T-cell (primary cell): ENCODE measurements around the gene ZNF112. TPM values are rescaled to one million over a fixed set of nuclear protein-coding genes. Genes with fewer than 3 reads are reported as not detected.
"Not testable (repeated sequence)": the region's sequence is repeated elsewhere in the genome, so short reads cannot be mapped to it uniquely, and the experiment has no call there.

Experiments
- ATAC-seq, 4 experiments: fragments of 200-7000 bp in 3 of 4; fragments of 150-1000 bp in 1 of 4; cut with Tn5 transposase; replicated peaks in 1 of 4; 1 replicate in 3 of 4; 2 replicates in 1 of 4; pipeline ENCODE4 v1.10.0; 2021; ENCODE audit warnings: moderate library complexity in 3 of 4, mild to moderate bottlenecking in 2 of 4, moderate number of reproducible peaks in 1 of 4
- CTCF ChIA-PET, 2 donors: fragments of 300-600 bp; sonication (Branson Sonifier 250); formaldehyde crosslinking; loops; one replicate each; lab custom pipeline; 2022; ENCODE audit warnings: antibody characterized with exemption in 2 of 2; lab: Charles Lee
- POLR2A ChIA-PET, 2 donors: fragments of 300-600 bp; sonication (Branson Sonifier 250); formaldehyde crosslinking; loops; one replicate each; lab custom pipeline; 2022; ENCODE audit warnings: antibody characterized with exemption in 2 of 2; lab: Charles Lee
- DNase-seq, 35 experiments: peaks; one replicate each; pipeline versions ENCODE4 v3.0.0 to v3.0.0-alpha.2; 2013 to 2023
- H3K27ac ChIP-seq: one replicate; pipeline ENCODE4 v1.5.1; 2013; ENCODE audit warnings: low read length
- H3K27me3 ChIP-seq, 2 experiments: replicated peaks in 1 of 2; 1 replicate in 1 of 2; 2 replicates in 1 of 2; pipeline versions ENCODE4 v1.6.1 to v1.7.0; 2013; ENCODE audit warnings: low read length in 1 of 2, mixed read lengths in 1 of 2; ENCODE audit not compliant: control insufficient read depth in 2 of 2, insufficient read depth in 2 of 2; ENCODE audit errors: extremely low read depth in 1 of 2
- H3K36me3 ChIP-seq, 2 donors: 1 replicate in 1 of 2; 2 replicates in 1 of 2; pipeline versions ENCODE4 v1.6.1 to v1.7.0; 2013; ENCODE audit warnings: low read length in 1 of 2; ENCODE audit not compliant: control insufficient read depth in 2 of 2, insufficient read depth in 1 of 2; ENCODE audit errors: extremely low read depth in 1 of 2
- H3K4me1 ChIP-seq, 2 experiments: 1 replicate in 1 of 2; 2 replicates in 1 of 2; pipeline versions ENCODE4 v1.6.1 to v1.7.0; 2013; ENCODE audit warnings: low read length in 2 of 2, mixed read lengths in 1 of 2; ENCODE audit not compliant: insufficient read depth in 2 of 2, control insufficient read depth in 1 of 2; ENCODE audit errors: extremely low read depth in 1 of 2
- H3K4me3 ChIP-seq, 2 donors: 1 replicate in 1 of 2; 2 replicates in 1 of 2; pipeline versions ENCODE4 v1.5.1 to v1.7.0; 2013; ENCODE audit warnings: mild to moderate bottlenecking in 2 of 2, low read length in 1 of 2, moderate library complexity in 1 of 2; ENCODE audit not compliant: control insufficient read depth in 1 of 2; ENCODE audit errors: extremely low read depth in 1 of 2
- H3K9me3 ChIP-seq: 2 replicates; pipeline ENCODE4 v1.7.0; 2013
- H3K27ac Mint-ChIP-seq, 2 donors: one replicate each; pipeline ENCODE4 v1.8.0; 2020 to 2021; ENCODE audit warnings: mild to moderate bottlenecking in 2 of 2, mixed read lengths in 2 of 2
- H3K27me3 Mint-ChIP-seq, 2 donors: one replicate each; pipeline ENCODE4 v1.8.0; 2021 to 2022; ENCODE audit warnings: mixed read lengths in 2 of 2
- H3K36me3 Mint-ChIP-seq: one replicate; pipeline ENCODE4 v1.8.0; 2021; ENCODE audit warnings: mixed read lengths
- H3K4me1 Mint-ChIP-seq, 3 donors: one replicate each; pipeline ENCODE4 v1.8.0; 2020 to 2022; ENCODE audit warnings: mixed read lengths in 3 of 3, mild to moderate bottlenecking in 1 of 3
- H3K4me3 Mint-ChIP-seq, 3 donors: one replicate each; pipeline ENCODE4 v1.8.0; 2020 to 2022; ENCODE audit warnings: mild to moderate bottlenecking in 3 of 3, mixed read lengths in 3 of 3, moderate library complexity in 3 of 3
- H3K9me3 Mint-ChIP-seq, 3 donors: one replicate each; pipeline ENCODE4 v1.8.0; 2020 to 2022; ENCODE audit warnings: mixed read lengths in 3 of 3
- WGBS: methylation state at CpG from one replicate; pipeline ENCODE4 v1.1.5; 2013; ENCODE audit warnings: missing lambda C conversion rate; ENCODE audit not compliant: insufficient coverage; 5-methylcytosine and 5-hydroxymethylcytosine counted together
- total RNA-seq, 35 experiments: library from RNA in 6 of 35; stranded (reverse) in 6 of 35; fragments of 120-200 nt in 1 of 35; gene quantifications; one replicate each; pipeline versions ENCODE4 v1.2.1 to v1.2.4 and lab custom pipeline; 2013 to 2026

The ZNF112 gene
- total RNA-seq, 5 donors from 2014 or later (not counting 1 experiment from before 2014, with no cell fraction given): 0.12 to 0.51 (median 0.33) TPM; not detected in 2

GRCh38 chr19:44367024-44367423 lies 10.5 kb upstream of the ZNF112 start:
- no peak for DNase-seq
- WGBS: 70% methylated on average over 2 of the region's 17 CpGs
- no peak overlapping the region for H3K27ac Mint-ChIP-seq
- H3K36me3 ChIP-seq: no peaks in the 10 kb centered on the region
- no peak for ATAC-seq
- peaks cover 22 to 61% (median 32%) of the 10 kb centered on the region in 3 donors for H3K9me3 Mint-ChIP-seq
- H3K4me3 Mint-ChIP-seq: no peak overlapping the region
- H3K27me3 Mint-ChIP-seq: peaks cover 0 to 3% of the 10 kb centered on the region in 2 donors
- H3K27me3 ChIP-seq: no peaks in the 10 kb centered on the region
- ChIA-PET POLR2A (no interaction called here), CTCF (no interaction called here)
- H3K27ac ChIP-seq: no peak overlapping the region
- H3K4me3 ChIP-seq: no peak overlapping the region
- H3K4me1 Mint-ChIP-seq: no peaks in the 10 kb centered on the region
- no peaks in the 10 kb centered on the region for H3K36me3 Mint-ChIP-seq
- H3K4me1 ChIP-seq: no peaks in the 10 kb centered on the region
- H3K9me3 ChIP-seq: no peaks in the 10 kb centered on the region

DNA sequence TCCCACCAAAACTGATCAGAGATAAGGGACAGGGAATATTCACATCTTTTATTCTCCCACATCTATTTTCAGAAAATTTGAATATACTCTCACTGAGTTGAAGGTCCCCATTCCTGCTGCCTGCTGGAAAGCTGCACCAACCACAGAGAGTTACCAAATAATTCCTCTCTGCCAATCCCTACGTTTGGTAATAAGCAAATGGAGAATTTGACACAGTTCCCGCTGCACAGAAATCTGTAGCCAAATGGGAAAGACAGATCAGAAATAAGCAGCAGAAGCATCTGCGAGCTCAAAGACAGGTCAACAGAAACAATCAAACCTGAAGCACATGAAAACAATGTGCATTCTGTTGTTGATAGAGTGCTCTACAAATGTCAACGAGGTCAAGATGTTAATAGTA lies 9.9 kb downstream of the ZNF112 start:
- Mint-ChIP-seq H3K27me3 (peaks cover 0 to 2% of the 10 kb centered on the region in 2 donors), H3K36me3 (peaks cover 4% of the 10 kb centered on the region), H3K4me1 (no peaks in the 10 kb centered on the region), H3K4me3 (no peak overlapping the region), H3K9me3 (peaks cover 25 to 49% (median 28%) of the 10 kb centered on the region in 3 donors), H3K27ac (no peak overlapping the region)
- DNase-seq: no peak
- Histone ChIP-seq H3K4me3 (no peak overlapping the region), H3K9me3 (peaks cover 2% of the 10 kb centered on the region), H3K36me3 (no peaks in the 10 kb centered on the region), H3K27ac (no peak overlapping the region), H3K27me3 (no peaks in the 10 kb centered on the region), H3K4me1 (no peaks in the 10 kb centered on the region)
- ChIA-PET CTCF (no interaction called here), POLR2A (no interaction called here)
- no CpG with 5 or more reads among the region's 4 CpGs for WGBS
- ATAC-seq: no peak

- Histone ChIP-seq H3K4me1 (no peaks in the 10 kb centered on the region), H3K9me3 (peaks cover 2% of the 10 kb centered on the region), H3K4me3 (no peak overlapping the region), H3K36me3 (no peaks in the 10 kb centered on the region), H3K27me3 (no peaks in the 10 kb centered on the region), H3K27ac (no peak overlapping the region)
- Mint-ChIP-seq H3K4me1 (no peaks in the 10 kb centered on the region), H3K27ac (no peak overlapping the region), H3K36me3 (peaks cover 4% of the 10 kb centered on the region), H3K4me3 (no peak overlapping the region), H3K27me3 (peaks cover 0 to 2% of the 10 kb centered on the region in 2 donors), H3K9me3 (peaks cover 22 to 52% (median 34%) of the 10 kb centered on the region in 3 donors)
- DNase-seq (no peak), ATAC-seq (no peak)
- POLR2A ChIA-PET: no interaction called here
- 83% methylated on average over 3 of the region's 4 CpGs for WGBS
- CTCF ChIA-PET: no interaction called here
Measured at GRCh38 chr19:44345959-44346358, 10.5 kb downstream of the ZNF112 start.

GRCh38 chr19:44344255-44344654 lies 12.2 kb downstream of the ZNF112 start:
- Histone ChIP-seq H3K9me3 (no peaks in the 10 kb centered on the region), H3K36me3 (no peaks in the 10 kb centered on the region), H3K4me3 (no peak overlapping the region), H3K27ac (no peak overlapping the region), H3K27me3 (no peaks in the 10 kb centered on the region), H3K4me1 (no peaks in the 10 kb centered on the region)
- CTCF ChIA-PET: no interaction called here
- DNase-seq (no peak), ATAC-seq (no peak)
- WGBS: no CpG with 5 or more reads among the region's 1 CpG
- Mint-ChIP-seq H3K36me3 (peaks cover 6% of the 10 kb centered on the region), H3K27me3 (peaks cover 0 to 2% of the 10 kb centered on the region in 2 donors), H3K4me1 (no peaks in the 10 kb centered on the region), H3K9me3 (peaks cover 19 to 44% (median 27%) of the 10 kb centered on the region in 3 donors), H3K4me3 (no peak overlapping the region), H3K27ac (no peak overlapping the region)
- POLR2A ChIA-PET: no interaction called here

DNA sequence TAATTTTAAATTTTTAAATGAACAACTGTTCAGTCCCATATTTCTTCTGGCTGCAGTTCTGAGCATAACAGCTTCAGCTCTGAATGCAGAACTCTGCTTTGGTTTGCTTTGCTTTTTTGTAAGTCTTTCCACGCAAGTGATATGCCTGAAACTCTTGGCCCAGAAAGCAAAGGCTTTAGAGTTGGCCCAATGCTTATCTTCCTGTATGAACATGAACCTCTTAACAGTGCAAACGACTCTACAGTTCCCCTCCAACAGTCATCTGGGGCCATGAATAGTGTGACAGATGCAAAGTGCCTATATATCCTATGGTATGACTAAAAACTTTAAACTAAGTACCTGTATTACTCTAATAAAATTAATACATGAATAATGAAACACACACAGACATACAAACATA lies 14.7 kb downstream of the ZNF112 start:
- Mint-ChIP-seq H3K27ac (no peak overlapping the region), H3K27me3 (no peaks in the 10 kb centered on the region), H3K36me3 (peaks cover 8% of the 10 kb centered on the region), H3K4me1 (no peaks in the 10 kb centered on the region), H3K9me3 (peaks cover 16 to 42% (median 24%) of the 10 kb centered on the region in 3 donors), H3K4me3 (no peak overlapping the region)
- 57% methylated on average over 1 of the region's 2 CpGs for WGBS
- Histone ChIP-seq H3K27me3 (peaks cover 0 to 2% of the 10 kb centered on the region in 2 experiments), H3K27ac (no peak overlapping the region), H3K36me3 (no peaks in the 10 kb centered on the region), H3K4me3 (no peak overlapping the region), H3K4me1 (no peaks in the 10 kb centered on the region), H3K9me3 (no peaks in the 10 kb centered on the region)
- POLR2A ChIA-PET: no interaction called here
- CTCF ChIA-PET: no interaction called here
- ATAC-seq: no peak
- no peak for DNase-seq

GRCh38 chr19:44334639-44335038 lies 21.8 kb downstream of the ZNF112 start:
- H3K4me3 ChIP-seq, H3K27ac Mint-ChIP-seq, CTCF ChIA-PET, POLR2A ChIA-PET, H3K27ac ChIP-seq, H3K36me3 ChIP-seq, H3K27me3 ChIP-seq, H3K4me3 Mint-ChIP-seq, H3K27me3 Mint-ChIP-seq, H3K4me1 Mint-ChIP-seq, H3K9me3 ChIP-seq, DNase-seq, ATAC-seq, H3K4me1 ChIP-seq: not testable (repeated sequence)
- peaks cover 31 to 57% (median 50%) of the 10 kb centered on the region in 3 donors for H3K9me3 Mint-ChIP-seq
- WGBS: 14% methylated on average over 1 of the region's 3 CpGs
- peaks cover 36% of the 10 kb centered on the region for H3K36me3 Mint-ChIP-seq

DNA sequence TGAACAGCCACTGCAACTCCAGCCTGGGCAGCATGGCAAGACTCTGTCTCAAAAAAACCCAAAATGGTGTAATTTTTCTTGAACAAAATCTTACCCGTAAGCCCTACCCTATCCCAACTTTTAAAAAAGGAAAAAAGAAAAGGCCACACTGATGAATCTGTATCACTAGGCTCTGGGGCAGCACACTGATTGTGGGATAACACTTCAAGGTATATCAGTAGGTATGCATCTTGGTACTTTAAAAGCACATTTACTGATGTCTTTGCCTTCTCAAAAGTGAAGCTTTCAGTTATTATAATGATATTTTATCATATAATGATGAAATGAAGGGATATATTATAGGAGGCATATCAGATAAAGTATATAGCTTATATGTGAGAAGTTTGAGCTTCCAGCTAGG lies 24.3 kb downstream of the ZNF112 start:
- Mint-ChIP-seq H3K9me3 (peaks cover 39 to 65% (median 55%) of the 10 kb centered on the region in 3 donors), H3K4me3 (no peak overlapping the region), H3K27ac (no peak overlapping the region), H3K27me3 (no peaks in the 10 kb centered on the region), H3K4me1 (no peaks in the 10 kb centered on the region), H3K36me3 (peaks cover 39% of the 10 kb centered on the region)
- no peak for DNase-seq
- Histone ChIP-seq H3K27ac (no peak overlapping the region), H3K9me3 (peaks cover 16% of the 10 kb centered on the region), H3K4me1 (no peaks in the 10 kb centered on the region), H3K4me3 (no peak overlapping the region), H3K36me3 (peaks cover 0 to 3% of the 10 kb centered on the region in 2 donors), H3K27me3 (peaks cover 0 to 2% of the 10 kb centered on the region in 2 experiments)
- no peak for ATAC-seq
- ChIA-PET CTCF (no interaction called here), POLR2A (no interaction called here)
- no CpG with 5 or more reads among the region's 1 CpG for WGBS
